WTC11 (cell line): ENCODE data around the gene LRMDA.

Source experiments
- ATF1 ChIP-seq: sonication (generic); formaldehyde crosslinking; IDR thresholded peaks from 2 replicates; pipeline ENCODE4 v1.8.1; 2023; ENCODE audit warnings: mild to moderate bottlenecking, moderate library complexity, missing genetic modification reagents
- CREM ChIP-seq: sonication (generic); formaldehyde crosslinking; IDR thresholded peaks from 2 replicates; pipeline ENCODE4 v1.8.1; 2022; ENCODE audit warnings: mild to moderate bottlenecking, missing genetic modification reagents, moderate library complexity
- USF2 ChIP-seq: sonication (generic); formaldehyde crosslinking; IDR thresholded peaks from 2 replicates; pipeline ENCODE4 v1.8.1; 2023; ENCODE audit warnings: mild to moderate bottlenecking, missing genetic modification reagents, moderate library complexity
- ZNF317 ChIP-seq: sonication (generic); formaldehyde crosslinking; IDR thresholded peaks from 2 replicates; pipeline ENCODE4 v1.8.1; 2023; ENCODE audit warnings: low read depth, mild to moderate bottlenecking, moderate library complexity, missing genetic modification reagents, borderline replicate concordance
- TF ChIP-seq, protein P1 (sequence below): sonication (generic); formaldehyde crosslinking; IDR thresholded peaks from 2 replicates; pipeline ENCODE4 v1.8.1; 2023; ENCODE audit warnings: mild to moderate bottlenecking, moderate library complexity, missing genetic modification reagents
- TF ChIP-seq, protein P2 (sequence below): sonication (generic); formaldehyde crosslinking; IDR thresholded peaks from 2 replicates; pipeline ENCODE4 v1.8.0; 2022; ENCODE audit warnings: mild to moderate bottlenecking, missing genetic modification reagents
- TF ChIP-seq, protein P3 (sequence below): sonication (generic); formaldehyde crosslinking; IDR thresholded peaks from 2 replicates; pipeline ENCODE4 v1.8.0; 2022; ENCODE audit warnings: missing genetic modification reagents
- TF ChIP-seq, protein P4 (sequence below): fragments of 200-600 bp; IDR thresholded peaks from 2 replicates; pipeline ENCODE4 v1.8.0; 2022; ENCODE audit warnings: antibody characterized with exemption

DNA sequence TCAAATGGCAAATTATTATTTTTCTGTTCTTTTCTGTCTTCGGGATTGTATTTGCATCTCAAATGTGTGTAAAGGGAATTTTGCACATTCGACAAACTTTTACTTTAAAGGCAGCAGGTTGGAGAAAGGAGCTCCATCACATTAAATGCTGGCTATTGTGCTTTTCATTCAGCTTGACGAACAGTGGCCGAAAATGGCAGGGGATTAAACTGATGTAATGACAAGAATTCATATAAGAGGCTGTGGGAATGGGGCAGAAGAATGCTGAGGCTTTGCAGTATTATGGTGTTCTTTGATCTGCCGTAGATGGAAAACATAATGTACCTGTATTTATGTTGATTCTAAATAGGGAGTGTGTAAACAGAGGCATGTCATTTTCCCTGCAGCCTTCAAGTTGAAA is 376.0 kb downstream of the LRMDA start:
- no peak for TF ChIP-seq ZNF317 (CRISPR knock-in tag)
- TF ChIP-seq CREM (CRISPR knock-in tag), result no peak
- TF ChIP-seq, protein P1, sequence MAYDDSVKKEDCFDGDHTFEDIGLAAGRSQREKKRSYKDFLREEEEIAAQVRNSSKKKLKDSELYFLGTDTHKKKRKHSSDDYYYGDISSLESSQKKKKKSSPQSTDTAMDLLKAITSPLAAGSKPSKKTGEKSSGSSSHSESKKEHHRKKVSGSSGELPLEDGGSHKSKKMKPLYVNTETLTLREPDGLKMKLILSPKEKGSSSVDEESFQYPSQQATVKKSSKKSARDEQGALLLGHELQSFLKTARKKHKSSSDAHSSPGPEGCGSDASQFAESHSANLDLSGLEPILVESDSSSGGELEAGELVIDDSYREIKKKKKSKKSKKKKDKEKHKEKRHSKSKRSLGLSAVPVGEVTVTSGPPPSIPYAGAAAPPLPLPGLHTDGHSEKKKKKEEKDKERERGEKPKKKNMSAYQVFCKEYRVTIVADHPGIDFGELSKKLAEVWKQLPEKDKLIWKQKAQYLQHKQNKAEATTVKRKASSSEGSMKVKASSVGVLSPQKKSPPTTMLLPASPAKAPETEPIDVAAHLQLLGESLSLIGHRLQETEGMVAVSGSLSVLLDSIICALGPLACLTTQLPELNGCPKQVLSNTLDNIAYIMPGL, result no peak
- TF ChIP-seq, protein P2, sequence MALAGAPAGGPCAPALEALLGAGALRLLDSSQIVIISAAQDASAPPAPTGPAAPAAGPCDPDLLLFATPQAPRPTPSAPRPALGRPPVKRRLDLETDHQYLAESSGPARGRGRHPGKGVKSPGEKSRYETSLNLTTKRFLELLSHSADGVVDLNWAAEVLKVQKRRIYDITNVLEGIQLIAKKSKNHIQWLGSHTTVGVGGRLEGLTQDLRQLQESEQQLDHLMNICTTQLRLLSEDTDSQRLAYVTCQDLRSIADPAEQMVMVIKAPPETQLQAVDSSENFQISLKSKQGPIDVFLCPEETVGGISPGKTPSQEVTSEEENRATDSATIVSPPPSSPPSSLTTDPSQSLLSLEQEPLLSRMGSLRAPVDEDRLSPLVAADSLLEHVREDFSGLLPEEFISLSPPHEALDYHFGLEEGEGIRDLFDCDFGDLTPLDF, result no peak
- TF ChIP-seq, protein P3, sequence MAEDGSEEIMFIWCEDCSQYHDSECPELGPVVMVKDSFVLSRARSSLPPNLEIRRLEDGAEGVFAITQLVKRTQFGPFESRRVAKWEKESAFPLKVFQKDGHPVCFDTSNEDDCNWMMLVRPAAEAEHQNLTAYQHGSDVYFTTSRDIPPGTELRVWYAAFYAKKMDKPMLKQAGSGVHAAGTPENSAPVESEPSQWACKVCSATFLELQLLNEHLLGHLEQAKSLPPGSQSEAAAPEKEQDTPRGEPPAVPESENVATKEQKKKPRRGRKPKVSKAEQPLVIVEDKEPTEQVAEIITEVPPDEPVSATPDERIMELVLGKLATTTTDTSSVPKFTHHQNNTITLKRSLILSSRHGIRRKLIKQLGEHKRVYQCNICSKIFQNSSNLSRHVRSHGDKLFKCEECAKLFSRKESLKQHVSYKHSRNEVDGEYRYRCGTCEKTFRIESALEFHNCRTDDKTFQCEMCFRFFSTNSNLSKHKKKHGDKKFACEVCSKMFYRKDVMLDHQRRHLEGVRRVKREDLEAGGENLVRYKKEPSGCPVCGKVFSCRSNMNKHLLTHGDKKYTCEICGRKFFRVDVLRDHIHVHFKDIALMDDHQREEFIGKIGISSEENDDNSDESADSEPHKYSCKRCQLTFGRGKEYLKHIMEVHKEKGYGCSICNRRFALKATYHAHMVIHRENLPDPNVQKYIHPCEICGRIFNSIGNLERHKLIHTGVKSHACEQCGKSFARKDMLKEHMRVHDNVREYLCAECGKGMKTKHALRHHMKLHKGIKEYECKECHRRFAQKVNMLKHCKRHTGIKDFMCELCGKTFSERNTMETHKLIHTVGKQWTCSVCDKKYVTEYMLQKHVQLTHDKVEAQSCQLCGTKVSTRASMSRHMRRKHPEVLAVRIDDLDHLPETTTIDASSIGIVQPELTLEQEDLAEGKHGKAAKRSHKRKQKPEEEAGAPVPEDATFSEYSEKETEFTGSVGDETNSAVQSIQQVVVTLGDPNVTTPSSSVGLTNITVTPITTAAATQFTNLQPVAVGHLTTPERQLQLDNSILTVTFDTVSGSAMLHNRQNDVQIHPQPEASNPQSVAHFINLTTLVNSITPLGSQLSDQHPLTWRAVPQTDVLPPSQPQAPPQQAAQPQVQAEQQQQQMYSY (CRISPR knock-in tag), result no peak
- no peak for TF ChIP-seq ATF1
- TF ChIP-seq, protein P4, sequence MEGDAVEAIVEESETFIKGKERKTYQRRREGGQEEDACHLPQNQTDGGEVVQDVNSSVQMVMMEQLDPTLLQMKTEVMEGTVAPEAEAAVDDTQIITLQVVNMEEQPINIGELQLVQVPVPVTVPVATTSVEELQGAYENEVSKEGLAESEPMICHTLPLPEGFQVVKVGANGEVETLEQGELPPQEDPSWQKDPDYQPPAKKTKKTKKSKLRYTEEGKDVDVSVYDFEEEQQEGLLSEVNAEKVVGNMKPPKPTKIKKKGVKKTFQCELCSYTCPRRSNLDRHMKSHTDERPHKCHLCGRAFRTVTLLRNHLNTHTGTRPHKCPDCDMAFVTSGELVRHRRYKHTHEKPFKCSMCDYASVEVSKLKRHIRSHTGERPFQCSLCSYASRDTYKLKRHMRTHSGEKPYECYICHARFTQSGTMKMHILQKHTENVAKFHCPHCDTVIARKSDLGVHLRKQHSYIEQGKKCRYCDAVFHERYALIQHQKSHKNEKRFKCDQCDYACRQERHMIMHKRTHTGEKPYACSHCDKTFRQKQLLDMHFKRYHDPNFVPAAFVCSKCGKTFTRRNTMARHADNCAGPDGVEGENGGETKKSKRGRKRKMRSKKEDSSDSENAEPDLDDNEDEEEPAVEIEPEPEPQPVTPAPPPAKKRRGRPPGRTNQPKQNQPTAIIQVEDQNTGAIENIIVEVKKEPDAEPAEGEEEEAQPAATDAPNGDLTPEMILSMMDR, result no peak
- no peak for TF ChIP-seq USF2 (CRISPR knock-in tag)
